GM12873 (cell line): Measurements from ENCODE around the gene CAST.

ENCODE experiments used
- TF ChIP-seq, protein P1 (sequence below): IDR thresholded peaks from 2 replicates; pipeline ENCODE4 v1.5.1; 2012; ENCODE audit warnings: low read depth, mild to moderate bottlenecking, moderate library complexity, low read length, control low read depth; ENCODE audit not compliant: insufficient read depth; ENCODE audit errors: missing control alignments

CAST gene

DNA sequence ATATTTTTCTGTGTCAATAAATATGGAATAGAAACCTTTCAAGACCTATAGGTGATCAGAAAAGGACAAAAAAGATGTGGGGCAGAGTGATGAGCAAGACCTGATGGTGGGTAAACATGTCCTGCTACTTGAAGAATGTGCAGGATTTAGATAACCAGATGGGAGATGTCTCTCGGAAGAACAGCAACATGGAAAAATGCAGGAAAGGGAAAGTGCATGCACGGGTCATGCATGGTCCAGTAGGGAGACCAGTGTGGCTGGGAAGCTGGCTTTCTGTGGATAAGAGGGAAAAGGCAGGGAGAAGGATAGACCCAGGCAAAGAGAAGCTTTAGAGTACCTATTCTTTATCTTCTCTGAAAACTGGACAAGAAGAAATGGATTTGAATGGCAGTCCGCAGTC is 7.1 kb upstream of the CAST start:
- TF ChIP-seq, protein P1, sequence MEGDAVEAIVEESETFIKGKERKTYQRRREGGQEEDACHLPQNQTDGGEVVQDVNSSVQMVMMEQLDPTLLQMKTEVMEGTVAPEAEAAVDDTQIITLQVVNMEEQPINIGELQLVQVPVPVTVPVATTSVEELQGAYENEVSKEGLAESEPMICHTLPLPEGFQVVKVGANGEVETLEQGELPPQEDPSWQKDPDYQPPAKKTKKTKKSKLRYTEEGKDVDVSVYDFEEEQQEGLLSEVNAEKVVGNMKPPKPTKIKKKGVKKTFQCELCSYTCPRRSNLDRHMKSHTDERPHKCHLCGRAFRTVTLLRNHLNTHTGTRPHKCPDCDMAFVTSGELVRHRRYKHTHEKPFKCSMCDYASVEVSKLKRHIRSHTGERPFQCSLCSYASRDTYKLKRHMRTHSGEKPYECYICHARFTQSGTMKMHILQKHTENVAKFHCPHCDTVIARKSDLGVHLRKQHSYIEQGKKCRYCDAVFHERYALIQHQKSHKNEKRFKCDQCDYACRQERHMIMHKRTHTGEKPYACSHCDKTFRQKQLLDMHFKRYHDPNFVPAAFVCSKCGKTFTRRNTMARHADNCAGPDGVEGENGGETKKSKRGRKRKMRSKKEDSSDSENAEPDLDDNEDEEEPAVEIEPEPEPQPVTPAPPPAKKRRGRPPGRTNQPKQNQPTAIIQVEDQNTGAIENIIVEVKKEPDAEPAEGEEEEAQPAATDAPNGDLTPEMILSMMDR, result no peak

GRCh38 chr5:96655506-96655905 is 6.7 kb upstream of the CAST start:
- TF ChIP-seq, protein P1, result no peak

GRCh38 chr5:96657068-96657467 is 5.1 kb upstream of the CAST start:
- TF ChIP-seq, protein P1, result no peak

- TF ChIP-seq, protein P1, result no peak
Measured at GRCh38 chr5:96658272-96658671, 3.9 kb upstream of the CAST start.

DNA sequence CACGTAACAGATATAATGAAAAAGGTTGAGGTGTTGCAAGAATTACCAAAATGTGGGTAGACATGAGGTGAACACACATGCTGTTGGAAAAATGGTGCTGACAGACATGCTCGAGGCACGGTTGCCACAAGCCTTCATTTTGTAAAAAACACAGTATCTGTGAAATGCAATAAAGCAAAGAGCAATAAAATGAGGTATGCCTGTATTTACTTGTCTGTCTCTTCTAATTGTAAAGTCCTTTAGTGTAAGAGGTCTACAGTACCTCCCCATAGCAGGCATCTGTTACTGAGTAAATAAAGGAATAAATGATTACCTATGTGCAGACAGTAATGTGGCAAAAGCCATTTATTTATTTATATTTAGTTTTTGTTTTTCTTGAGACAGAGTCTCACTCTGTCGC is 3.0 kb upstream of the CAST start:
- TF ChIP-seq, protein P1, result no peak

- TF ChIP-seq, protein P1, result no peak
Measured at GRCh38 chr5:96660971-96661854, 963 bp upstream of the CAST start.

GRCh38 chr5:96662725-96663518 is 746 bp downstream of the CAST start:
- TF ChIP-seq, protein P1, result peak; percentile 6
